Panc1 (cell line): Measurements from ENCODE around the gene ARL13B.

Source experiments
- CTCF ChIP-seq: fragments of 450-650 bp; IDR thresholded peaks from 2 replicates; pipeline ENCODE4 v1.5.1; 2017; ENCODE audit warnings: mild to moderate bottlenecking
- POLR2AphosphoS5 ChIP-seq: IDR thresholded peaks from 2 replicates; pipeline ENCODE4 v1.6.1; 2012; ENCODE audit warnings: mild to moderate bottlenecking, low read depth, low read length, moderate library complexity
- REST ChIP-seq, 2 experiments: IDR thresholded peaks; 2 replicates each; pipeline ENCODE4 v1.6.1; 2011 to 2012; ENCODE audit warnings: low read depth in 2 of 2, control low read depth in 1 of 2, low read length in 1 of 2, mild to moderate bottlenecking in 1 of 2, moderate library complexity in 1 of 2; ENCODE audit not compliant: insufficient read depth in 1 of 2
- SIN3A ChIP-seq: IDR thresholded peaks from 2 replicates; pipeline ENCODE4 v1.6.1; 2012; ENCODE audit warnings: low read depth, mild to moderate bottlenecking, low read length, moderate library complexity, borderline replicate concordance; ENCODE audit not compliant: insufficient read depth
- TCF7L2 ChIP-seq: IDR thresholded peaks from 2 replicates; pipeline ENCODE4 v1.6.1; 2011; ENCODE audit warnings: mild to moderate bottlenecking, low read depth, low read length, inconsistent platforms

DNA sequence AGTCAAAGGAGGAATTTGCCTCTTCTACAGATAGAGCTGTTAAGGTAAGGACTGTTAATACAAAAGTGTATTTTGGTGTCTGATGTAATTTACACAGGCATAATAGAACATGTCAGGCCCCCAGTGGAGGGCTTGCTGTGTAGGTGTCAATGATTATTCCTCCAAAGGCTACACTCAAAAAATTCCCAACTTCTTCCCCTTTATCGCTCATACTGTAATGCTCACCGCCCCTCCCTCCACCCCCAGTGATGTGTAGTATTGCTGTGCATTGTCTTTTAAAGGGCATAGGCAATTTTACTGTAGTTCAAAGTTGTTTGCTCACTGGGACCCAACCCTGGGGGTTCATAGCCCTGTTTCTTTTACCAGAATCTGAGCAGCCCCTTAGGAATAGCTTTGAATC lies 115.2 kb downstream of the ARL13B start:
- no peak for TF ChIP-seq POLR2AphosphoS5
- no peak for TF ChIP-seq CTCF
- no peak for TF ChIP-seq REST (IDR thresholded peaks at IDR 0.05; ENCODE audit: insufficient read depth in 1 of 2, low read depth in 2 of 2, low read length in 1 of 2)
- TF ChIP-seq TCF7L2 = no peak
- TF ChIP-seq SIN3A = no peak
